Measurements from ENCODE around the gene MED16.

MED16 gene

GRCh38 chr19:872266-872951 is 20.6 kb downstream of the MED16 start:
- H3K9me3 ChIP-seq (ENCODE audit: control insufficient read depth in 1 of 2, low read length in 2 of 2), result no peaks in the 10 kb centered on the region
- peaks cover 0 to 31% of the 10 kb centered on the region in 2 donors for H3K4me1 ChIP-seq (ENCODE audit: control insufficient read depth in 1 of 2, insufficient read depth in 2 of 2, low read length in 2 of 2)
- no peaks in the 10 kb centered on the region for H3K27me3 ChIP-seq (ENCODE audit: low read depth, low read length)
- peaks cover 2 to 43% of the 10 kb centered on the region in 2 donors for H3K36me3 ChIP-seq (ENCODE audit: control insufficient read depth in 1 of 2, insufficient read depth in 2 of 2, low read length in 2 of 2)
- no peak overlapping the region for H3K27ac ChIP-seq (ENCODE audit: low read length)
- H3K4me3 ChIP-seq (ENCODE audit: low read depth in 1 of 2, low read length in 2 of 2), result peak overlapping the region in 1 of 2 donors; percentile 3

- Histone ChIP-seq H3K4me3 (ENCODE audit: low read depth in 1 of 2, low read length in 2 of 2) (peak overlapping the region in 1 of 2 donors; percentile 3), H3K36me3 (ENCODE audit: control insufficient read depth in 1 of 2, insufficient read depth in 2 of 2, low read length in 2 of 2) (peaks cover 3 to 36% of the 10 kb centered on the region in 2 donors), H3K27me3 (ENCODE audit: low read depth, low read length) (no peaks in the 10 kb centered on the region), H3K27ac (ENCODE audit: low read length) (no peak overlapping the region), H3K4me1 (ENCODE audit: control insufficient read depth in 1 of 2, insufficient read depth in 2 of 2, low read length in 2 of 2) (peaks cover 0 to 31% of the 10 kb centered on the region in 2 donors), H3K9me3 (ENCODE audit: control insufficient read depth in 1 of 2, low read length in 2 of 2) (no peaks in the 10 kb centered on the region)
Observed at GRCh38 chr19:871446-872265, 21.3 kb downstream of the MED16 start.

- Histone ChIP-seq H3K36me3 (ENCODE audit: control insufficient read depth in 1 of 2, insufficient read depth in 2 of 2, low read length in 2 of 2) (peaks cover 3 to 29% of the 10 kb centered on the region in 2 donors), H3K9me3 (ENCODE audit: control insufficient read depth in 1 of 2, low read length in 2 of 2) (no peaks in the 10 kb centered on the region), H3K27me3 (ENCODE audit: low read depth, low read length) (no peaks in the 10 kb centered on the region), H3K27ac (ENCODE audit: low read length) (no peak overlapping the region), H3K4me3 (ENCODE audit: low read depth in 1 of 2, low read length in 2 of 2) (no peak overlapping the region), H3K4me1 (ENCODE audit: control insufficient read depth in 1 of 2, insufficient read depth in 2 of 2, low read length in 2 of 2) (peaks cover 0 to 31% of the 10 kb centered on the region in 2 donors)
Observed at GRCh38 chr19:870963-871401, 22.0 kb downstream of the MED16 start.

GRCh38 chr19:870314-870713 is 22.7 kb downstream of the MED16 start:
- Histone ChIP-seq H3K4me3 (ENCODE audit: low read depth in 1 of 2, low read length in 2 of 2) (no peak overlapping the region), H3K27ac (ENCODE audit: low read length) (no peak overlapping the region), H3K27me3 (ENCODE audit: low read depth, low read length) (no peaks in the 10 kb centered on the region), H3K4me1 (ENCODE audit: control insufficient read depth in 1 of 2, insufficient read depth in 2 of 2, low read length in 2 of 2) (peaks cover 0 to 31% of the 10 kb centered on the region in 2 donors), H3K9me3 (ENCODE audit: control insufficient read depth in 1 of 2, low read length in 2 of 2) (no peaks in the 10 kb centered on the region), H3K36me3 (ENCODE audit: control insufficient read depth in 1 of 2, insufficient read depth in 2 of 2, low read length in 2 of 2) (peaks cover 3 to 22% of the 10 kb centered on the region in 2 donors)

- Histone ChIP-seq H3K27me3 (ENCODE audit: low read depth, low read length) (no peaks in the 10 kb centered on the region), H3K4me3 (ENCODE audit: low read depth in 1 of 2, low read length in 2 of 2) (no peak overlapping the region), H3K4me1 (ENCODE audit: control insufficient read depth in 1 of 2, insufficient read depth in 2 of 2, low read length in 2 of 2) (peaks cover 0 to 31% of the 10 kb centered on the region in 2 donors), H3K36me3 (ENCODE audit: control insufficient read depth in 1 of 2, insufficient read depth in 2 of 2, low read length in 2 of 2) (peaks cover 3 to 18% of the 10 kb centered on the region in 2 donors), H3K9me3 (ENCODE audit: control insufficient read depth in 1 of 2, low read length in 2 of 2) (no peaks in the 10 kb centered on the region), H3K27ac (ENCODE audit: low read length) (peak overlapping the region; percentile 39)
Observed at GRCh38 chr19:869245-870177, 23.5 kb downstream of the MED16 start.

GRCh38 chr19:868458-869244 is 24.3 kb downstream of the MED16 start:
- peaks cover 0 to 31% of the 10 kb centered on the region in 2 donors for H3K4me1 ChIP-seq (ENCODE audit: control insufficient read depth in 1 of 2, insufficient read depth in 2 of 2, low read length in 2 of 2)
- H3K36me3 ChIP-seq (ENCODE audit: control insufficient read depth in 1 of 2, insufficient read depth in 2 of 2, low read length in 2 of 2), result peaks cover 3 to 14% of the 10 kb centered on the region in 2 donors
- no peaks in the 10 kb centered on the region for H3K27me3 ChIP-seq (ENCODE audit: low read depth, low read length)
- H3K4me3 ChIP-seq (ENCODE audit: low read depth in 1 of 2, low read length in 2 of 2), result no peak overlapping the region
- H3K9me3 ChIP-seq (ENCODE audit: control insufficient read depth in 1 of 2, low read length in 2 of 2), result no peaks in the 10 kb centered on the region
- no peak overlapping the region for H3K27ac ChIP-seq (ENCODE audit: low read length)

GRCh38 chr19:867855-868457 is 25.0 kb downstream of the MED16 start:
- H3K4me3 ChIP-seq (ENCODE audit: low read depth in 1 of 2, low read length in 2 of 2), result no peak overlapping the region
- H3K4me1 ChIP-seq (ENCODE audit: control insufficient read depth in 1 of 2, insufficient read depth in 2 of 2, low read length in 2 of 2), result peaks cover 0 to 33% of the 10 kb centered on the region in 2 donors
- no peak overlapping the region for H3K27ac ChIP-seq (ENCODE audit: low read length)
- no peaks in the 10 kb centered on the region for H3K27me3 ChIP-seq (ENCODE audit: low read depth, low read length)
- H3K36me3 ChIP-seq (ENCODE audit: control insufficient read depth in 1 of 2, insufficient read depth in 2 of 2, low read length in 2 of 2), result peaks cover 3 to 14% of the 10 kb centered on the region in 2 donors
- no peaks in the 10 kb centered on the region for H3K9me3 ChIP-seq (ENCODE audit: control insufficient read depth in 1 of 2, low read length in 2 of 2)

- H3K4me1 ChIP-seq (ENCODE audit: control insufficient read depth in 1 of 2, insufficient read depth in 2 of 2, low read length in 2 of 2), result peaks cover 0 to 35% of the 10 kb centered on the region in 2 donors
- peaks cover 3 to 14% of the 10 kb centered on the region in 2 donors for H3K36me3 ChIP-seq (ENCODE audit: control insufficient read depth in 1 of 2, insufficient read depth in 2 of 2, low read length in 2 of 2)
- no peaks in the 10 kb centered on the region for H3K27me3 ChIP-seq (ENCODE audit: low read depth, low read length)
- no peak overlapping the region for H3K27ac ChIP-seq (ENCODE audit: low read length)
- no peak overlapping the region for H3K4me3 ChIP-seq (ENCODE audit: low read depth in 1 of 2, low read length in 2 of 2)
- no peaks in the 10 kb centered on the region for H3K9me3 ChIP-seq (ENCODE audit: control insufficient read depth in 1 of 2, low read length in 2 of 2)
Observed at GRCh38 chr19:867301-867793, 25.6 kb downstream of the MED16 start.

- peaks cover 0 to 31% of the 10 kb centered on the region in 2 donors for H3K4me1 ChIP-seq (ENCODE audit: control insufficient read depth in 1 of 2, insufficient read depth in 2 of 2, low read length in 2 of 2)
- H3K27ac ChIP-seq (ENCODE audit: low read length), result no peak overlapping the region
- H3K27me3 ChIP-seq (ENCODE audit: low read depth, low read length), result no peaks in the 10 kb centered on the region
- H3K36me3 ChIP-seq (ENCODE audit: control insufficient read depth in 1 of 2, insufficient read depth in 2 of 2, low read length in 2 of 2), result peaks cover 3 to 14% of the 10 kb centered on the region in 2 donors
- H3K4me3 ChIP-seq (ENCODE audit: low read depth in 1 of 2, low read length in 2 of 2), result no peak overlapping the region
- no peaks in the 10 kb centered on the region for H3K9me3 ChIP-seq (ENCODE audit: control insufficient read depth in 1 of 2, low read length in 2 of 2)
Observed at GRCh38 chr19:866769-867300, 26.2 kb downstream of the MED16 start.

GRCh38 chr19:863315-863620 is 29.7 kb downstream of the MED16 start:
- Histone ChIP-seq H3K27me3 (ENCODE audit: low read depth, low read length) (no peaks in the 10 kb centered on the region), H3K4me1 (ENCODE audit: control insufficient read depth in 1 of 2, insufficient read depth in 2 of 2, low read length in 2 of 2) (peaks cover 0 to 15% of the 10 kb centered on the region in 2 donors), H3K36me3 (ENCODE audit: control insufficient read depth in 1 of 2, insufficient read depth in 2 of 2, low read length in 2 of 2) (peaks cover 3 to 6% of the 10 kb centered on the region in 2 donors), H3K4me3 (ENCODE audit: low read depth in 1 of 2, low read length in 2 of 2) (no peak overlapping the region), H3K9me3 (ENCODE audit: control insufficient read depth in 1 of 2, low read length in 2 of 2) (no peaks in the 10 kb centered on the region), H3K27ac (ENCODE audit: low read length) (no peak overlapping the region)

Measured in muscle layer of duodenum (tissue), 2 donors.